Breast epithelium (tissue), 4 donors: ENCODE data around the gene CEACAM3. TPM values are rescaled to one million over a fixed set of nuclear protein-coding genes. Genes with fewer than 3 reads are reported as not detected.

ENCODE experiments used
- DNase-seq, 2 donors: peaks; one replicate each; pipeline ENCODE4 v3.0.0-alpha.2; 2019; ENCODE audit warnings: low spot score in 2 of 2
- H3K27ac ChIP-seq, 2 donors: fragments of 200-600 bp; sonication (generic) in 1 of 2; one replicate each; pipeline ENCODE4 v1.5.1; 2016 to 2019; ENCODE audit warnings: mild to moderate bottlenecking in 1 of 2
- H3K27me3 ChIP-seq, 2 donors: fragments of 200-600 bp; sonication (generic) in 1 of 2; one replicate each; pipeline versions ENCODE4 v1.5.1 to v1.6.0; 2017 to 2019; ENCODE audit warnings: control low read depth in 1 of 2, mild to moderate bottlenecking in 1 of 2
- H3K36me3 ChIP-seq: fragments of 200-600 bp; one replicate; pipeline ENCODE4 v1.5.1; 2019
- H3K4me1 ChIP-seq, 2 donors: fragments of 200-600 bp; sonication (generic); one replicate each; pipeline ENCODE4 v1.5.1; 2016 to 2019; ENCODE audit warnings: control low read depth in 1 of 2
- H3K4me3 ChIP-seq, 3 donors: fragments of 200-600 bp; sonication (generic); 1 replicate in 2 of 3; 2 replicates in 1 of 3; pipeline ENCODE4 v1.5.1; 2016 to 2019; ENCODE audit warnings: mild to moderate bottlenecking in 3 of 3, moderate library complexity in 2 of 3
- H3K9me3 ChIP-seq, 2 donors: fragments of 200-600 bp; sonication (generic) in 1 of 2; one replicate each; pipeline ENCODE4 v1.5.1; 2016 to 2019; ENCODE audit warnings: control low read depth in 1 of 2
- CTCF ChIP-seq, 3 donors: fragments of 450-650 bp; IDR thresholded peaks; one replicate each; pipeline ENCODE4 v1.5.1; 2016 to 2017; ENCODE audit warnings: antibody characterized with exemption in 3 of 3, mild to moderate bottlenecking in 3 of 3, moderate library complexity in 3 of 3
- POLR2A ChIP-seq: fragments of 450-650 bp; IDR thresholded peaks from one replicate; pipeline ENCODE4 v1.6.1; 2016; ENCODE audit warnings: antibody characterized with exemption, mild to moderate bottlenecking, moderate library complexity
- POLR2AphosphoS5 ChIP-seq, 3 donors: sonication (generic); formaldehyde crosslinking; IDR thresholded peaks; one replicate each; pipeline ENCODE4 v1.6.1; 2017; ENCODE audit warnings: antibody characterized with exemption in 3 of 3
- intact Hi-C: fragments of 100-400 bp; cut with DNase I; formaldehyde crosslinking; loops from one replicate; pipeline ENCODE4 v1.15.1; 2023; ENCODE audit warnings: low total_unique reads
- total RNA-seq, 3 donors: library from RNA; depleted of rRNA; stranded (reverse); fragments of >200 nt; gene quantifications; one replicate each; pipeline ENCODE4 v1.1.0, GENCODE V29; 2016

The CEACAM3 gene
- total RNA-seq, 3 donors from 2014 or later = 0.64 TPM; not detected in 2

GRCh38 chr19:41769608-41770007 is 26.8 kb upstream of the CEACAM3 start:
- no peaks in the 10 kb centered on the region for H3K9me3 ChIP-seq
- no peak overlapping the region for H3K4me3 ChIP-seq
- no peaks in the 10 kb centered on the region for H3K4me1 ChIP-seq
- TF ChIP-seq CTCF (IDR thresholded peaks at IDR 0.05) (no peak), POLR2AphosphoS5 (IDR thresholded peaks at IDR 0.05) (no peak)
- H3K27me3 ChIP-seq = peaks cover 0 to 2% of the 10 kb centered on the region in 2 donors
- no peak overlapping the region for H3K27ac ChIP-seq
- H3K36me3 ChIP-seq = no peaks in the 10 kb centered on the region
- no peak for DNase-seq
- intact Hi-C loops = no loop called here

GRCh38 chr19:41771410-41771809 is 25.0 kb upstream of the CEACAM3 start:
- Histone ChIP-seq H3K27ac (no peak overlapping the region), H3K4me3 (no peak overlapping the region), H3K9me3 (no peaks in the 10 kb centered on the region), H3K36me3 (no peaks in the 10 kb centered on the region), H3K27me3 (no peaks in the 10 kb centered on the region), H3K4me1 (no peaks in the 10 kb centered on the region)
- intact Hi-C loops = no loop called here
- no peak for DNase-seq
- no peak for TF ChIP-seq CTCF (IDR thresholded peaks at IDR 0.05)

GRCh38 chr19:41774515-41774980 is 21.8 kb upstream of the CEACAM3 start:
- no peaks in the 10 kb centered on the region for H3K9me3 ChIP-seq
- H3K27ac ChIP-seq = peak overlapping the region; percentile 77 to 88
- peak in 1 of 2 donors; percentile 31 for DNase-seq
- intact Hi-C loops = no loop called here
- TF ChIP-seq POLR2AphosphoS5 (IDR thresholded peaks at IDR 0.05) = no peak
- no peak for TF ChIP-seq POLR2A
- no peak for TF ChIP-seq CTCF (IDR thresholded peaks at IDR 0.05)
- no peaks in the 10 kb centered on the region for H3K36me3 ChIP-seq
- no peaks in the 10 kb centered on the region for H3K4me1 ChIP-seq
- H3K27me3 ChIP-seq = no peaks in the 10 kb centered on the region
- no peak overlapping the region for H3K4me3 ChIP-seq

- Histone ChIP-seq H3K27ac (peak overlapping the region; percentile 88), H3K4me1 (no peaks in the 10 kb centered on the region), H3K36me3 (no peaks in the 10 kb centered on the region), H3K9me3 (no peaks in the 10 kb centered on the region), H3K4me3 (no peak overlapping the region), H3K27me3 (no peaks in the 10 kb centered on the region)
- TF ChIP-seq POLR2AphosphoS5 (IDR thresholded peaks at IDR 0.05) (peak in 1 of 3 donors; percentile 67), POLR2A (no peak), CTCF (IDR thresholded peaks at IDR 0.05) (no peak)
- peak in 1 of 2 donors; percentile 58 for DNase-seq
- intact Hi-C loops = no loop called here
These were observed 19.7 kb upstream of the CEACAM3 start for GRCh38 chr19:41776700-41777099.

GRCh38 chr19:41783612-41784011 is 12.8 kb upstream of the CEACAM3 start:
- H3K27me3 ChIP-seq = peaks cover 0 to 22% of the 10 kb centered on the region in 2 donors
- no peak for TF ChIP-seq POLR2A
- no peak for TF ChIP-seq POLR2AphosphoS5 (IDR thresholded peaks at IDR 0.05)
- no peak for TF ChIP-seq CTCF (IDR thresholded peaks at IDR 0.05)
- H3K9me3 ChIP-seq = no peaks in the 10 kb centered on the region

More at GRCh38 chr19:41783612-41784011, 12.8 kb upstream of the CEACAM3 start:
- H3K27ac ChIP-seq = no peak overlapping the region
- H3K4me3 ChIP-seq = no peak overlapping the region
- DNase-seq = no peak
- H3K36me3 ChIP-seq = no peaks in the 10 kb centered on the region
- intact Hi-C loops = no loop called here
- H3K4me1 ChIP-seq = no peaks in the 10 kb centered on the region
